ENCODE results near the gene FAM83B. TPM values are rescaled to one million over a fixed set of nuclear protein-coding genes. Genes with fewer than 3 reads are reported as not detected.

FAM83B gene
- total RNA-seq, 1 experiment from 2014 or later = 3.9 TPM

- TF ChIP-seq FOXP4 (CRISPR knock-in tag; IDR thresholded peaks at IDR 0.05) (no peak), SMAD4 (CRISPR knock-in tag; IDR thresholded peaks at IDR 0.05) (no peak), ZNF532 (CRISPR knock-in tag; IDR thresholded peaks at IDR 0.05; ENCODE audit: borderline replicate concordance) (no peak), OVOL2 (CRISPR knock-in tag; IDR thresholded peaks at IDR 0.05; ENCODE audit: borderline replicate concordance) (no peak), ZNF219 (CRISPR knock-in tag; IDR thresholded peaks at IDR 0.05; ENCODE audit: borderline replicate concordance) (no peak)
Measured at GRCh38 chr6:54802775-54803634, 43.6 kb upstream of the FAM83B start (continued).

- H3K27me3 Mint-ChIP-seq (ENCODE audit: low read depth) = no peaks in the 10 kb centered on the region
- no peaks in the 10 kb centered on the region for H3K9me3 Mint-ChIP-seq
- ChIA-PET CTCF (interaction anchor here (0.5 kb wide), 1 partner anchor 68 kb away, joined by 5 read pairs; no protein-coding TSS in a partner anchor), POLR2A (interaction anchor here (0.6 kb wide), 1 partner anchor 1482 kb away, joined by 3 read pairs; no protein-coding TSS in a partner anchor)
- peaks cover 17% of the 10 kb centered on the region for H3K4me1 Mint-ChIP-seq
- no peaks in the 10 kb centered on the region for H3K36me3 Mint-ChIP-seq
- no peak overlapping the region for H3K4me3 Mint-ChIP-seq
- DNase-seq (ENCODE audit: low spot score) = no peak
- no peak for ATAC-seq
- no peak overlapping the region for H3K27ac Mint-ChIP-seq
- TF ChIP-seq IRF2 (CRISPR knock-in tag; IDR thresholded peaks at IDR 0.05; ENCODE audit: borderline replicate concordance, low read depth) (no peak), ZNF512 (CRISPR knock-in tag; IDR thresholded peaks at IDR 0.05; ENCODE audit: borderline replicate concordance) (no peak), RELA (CRISPR knock-in tag; IDR thresholded peaks at IDR 0.05; ENCODE audit: borderline replicate concordance) (no peak), CDX4 (CRISPR knock-in tag; IDR thresholded peaks at IDR 0.05; ENCODE audit: borderline replicate concordance) (no peak), ZNF232 (CRISPR knock-in tag; IDR thresholded peaks at IDR 0.05) (no peak), ZNF532 (CRISPR knock-in tag; IDR thresholded peaks at IDR 0.05; ENCODE audit: borderline replicate concordance) (no peak), OVOL2 (CRISPR knock-in tag; IDR thresholded peaks at IDR 0.05; ENCODE audit: borderline replicate concordance) (no peak), AR (CRISPR knock-in tag; IDR thresholded peaks at IDR 0.05) (no peak), ERG (CRISPR knock-in tag; IDR thresholded peaks at IDR 0.05) (no peak), SP1 (CRISPR knock-in tag; conservative IDR thresholded peaks at IDR 0.05) (no peak), SMAD4 (CRISPR knock-in tag; IDR thresholded peaks at IDR 0.05) (no peak)
Measured at GRCh38 chr6:54805077-54805476, 41.5 kb upstream of the FAM83B start.
